ENCODE measurements around the gene ETHE1. TPM values are rescaled to one million over a fixed set of nuclear protein-coding genes. Genes with fewer than 3 reads are reported as not detected.

ETHE1 gene
- total and polyA plus RNA-seq, 12 donors = 5.1 to 23.6 (median 13.0) TPM

DNA sequence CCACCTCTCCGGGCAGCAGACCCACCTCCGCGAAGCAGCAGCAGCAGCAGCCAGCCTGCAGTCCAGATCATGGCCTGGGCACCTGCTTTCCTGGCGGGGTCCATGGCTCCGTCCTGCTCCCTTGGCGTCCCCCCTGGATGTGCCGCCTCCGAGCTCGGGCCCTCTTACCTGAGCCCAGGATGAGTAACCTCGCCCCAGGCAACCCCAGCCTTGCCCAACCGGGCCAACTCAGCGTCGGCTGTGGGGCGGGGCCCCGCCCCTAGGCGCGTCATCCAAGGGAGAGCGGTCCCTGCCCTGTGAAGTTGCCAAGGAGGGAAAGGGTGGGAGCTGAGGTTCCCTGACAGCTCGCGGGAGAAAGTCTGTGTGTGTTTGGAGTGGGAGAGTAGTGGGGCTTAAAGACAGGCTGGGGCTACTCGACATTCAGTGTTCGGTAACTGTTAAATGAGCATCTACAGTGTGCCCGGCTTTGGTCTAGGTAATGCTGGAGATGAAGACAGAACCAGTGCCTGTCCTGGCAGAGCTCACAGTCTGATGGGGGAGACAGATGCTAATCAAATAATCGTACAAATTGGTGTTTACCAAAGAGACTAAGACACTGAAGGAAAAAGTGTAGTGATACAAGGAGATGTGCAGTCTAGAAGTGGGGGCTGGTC, 61.4 kb downstream of the ETHE1 start, which contains the start of gene LYPD3:
Gene LYPD3 (minus strand): TSS at position 141 of the 653 bp plus-strand sequence. CDS start 37 bp downstream, at position 104.
- peak within 1 kb of the TSS in 9 of 10 donors; percentile 43 to 82 (median 66) for H3K4me3 ChIP-seq
- H3K27me3 ChIP-seq = peaks cover 0 to 14% (median 6%) of the 10 kb centered on the region in 7 donors
- H3K27ac ChIP-seq = peak within 1 kb of the TSS in 8 of 10 donors; percentile 66 to 88 (median 80)
- DNase-seq = peak in 1 of 2 donors; percentile 18
- TF ChIP-seq, protein P1, sequence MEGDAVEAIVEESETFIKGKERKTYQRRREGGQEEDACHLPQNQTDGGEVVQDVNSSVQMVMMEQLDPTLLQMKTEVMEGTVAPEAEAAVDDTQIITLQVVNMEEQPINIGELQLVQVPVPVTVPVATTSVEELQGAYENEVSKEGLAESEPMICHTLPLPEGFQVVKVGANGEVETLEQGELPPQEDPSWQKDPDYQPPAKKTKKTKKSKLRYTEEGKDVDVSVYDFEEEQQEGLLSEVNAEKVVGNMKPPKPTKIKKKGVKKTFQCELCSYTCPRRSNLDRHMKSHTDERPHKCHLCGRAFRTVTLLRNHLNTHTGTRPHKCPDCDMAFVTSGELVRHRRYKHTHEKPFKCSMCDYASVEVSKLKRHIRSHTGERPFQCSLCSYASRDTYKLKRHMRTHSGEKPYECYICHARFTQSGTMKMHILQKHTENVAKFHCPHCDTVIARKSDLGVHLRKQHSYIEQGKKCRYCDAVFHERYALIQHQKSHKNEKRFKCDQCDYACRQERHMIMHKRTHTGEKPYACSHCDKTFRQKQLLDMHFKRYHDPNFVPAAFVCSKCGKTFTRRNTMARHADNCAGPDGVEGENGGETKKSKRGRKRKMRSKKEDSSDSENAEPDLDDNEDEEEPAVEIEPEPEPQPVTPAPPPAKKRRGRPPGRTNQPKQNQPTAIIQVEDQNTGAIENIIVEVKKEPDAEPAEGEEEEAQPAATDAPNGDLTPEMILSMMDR (IDR thresholded peaks at IDR 0.05) = no peak
- 24 to 32% methylated on average over 24 of the region's 24 CpGs for WGBS, 2 donors
- intact Hi-C loops (cut with DNase I) = loop anchor here in 1 of 10 donors (5.0 kb wide), 1 partner anchor 37 kb away; the partner anchor contains the start of gene PHLDB3
- H3K36me3 ChIP-seq = no peaks in the 10 kb centered on the region
- no peak for ATAC-seq
- no peaks in the 10 kb centered on the region for H3K9me3 ChIP-seq
- peaks cover 0 to 47% (median 13%) of the 10 kb centered on the region in 9 donors for H3K4me1 ChIP-seq

DNA sequence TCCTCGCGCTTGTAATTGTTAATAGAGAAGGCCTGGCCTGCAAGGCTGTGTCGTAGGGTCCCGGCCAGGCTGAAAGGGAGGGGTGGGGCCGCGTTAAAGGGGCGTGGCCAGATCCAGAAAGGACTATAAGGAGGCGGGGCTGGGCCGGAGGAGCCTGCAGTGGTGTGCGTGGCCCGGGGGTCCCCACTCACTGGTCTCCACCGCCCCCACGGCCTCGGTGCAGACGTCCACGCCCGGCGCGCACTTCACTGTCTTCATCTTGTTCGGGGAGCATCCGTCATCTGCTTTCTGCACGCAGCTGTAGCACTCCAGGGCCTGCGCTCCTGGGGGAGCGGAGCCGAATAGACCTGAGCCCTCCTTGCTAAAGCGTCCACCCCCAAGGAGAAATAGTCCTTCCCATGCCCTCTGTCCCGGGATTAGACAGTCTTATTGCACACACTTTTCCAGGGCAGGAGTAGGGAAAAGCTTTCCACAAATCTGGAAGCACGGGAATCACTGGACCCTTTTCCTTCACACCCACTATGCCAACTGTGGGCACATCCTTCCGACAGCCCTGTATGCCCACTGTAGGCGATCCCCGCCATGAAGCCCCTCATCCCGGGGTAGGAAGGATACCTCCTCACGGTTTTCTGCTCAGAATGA, 62.7 kb downstream of the ETHE1 start:
- Histone ChIP-seq H3K9me3 (no peaks in the 10 kb centered on the region), H3K36me3 (no peaks in the 10 kb centered on the region), H3K4me1 (peaks cover 0 to 44% (median 13%) of the 10 kb centered on the region in 9 donors), H3K4me3 (peak overlapping the region; percentile 23 to 82 (median 64)), H3K27ac (peak overlapping the region; percentile 5 to 88 (median 78)), H3K27me3 (peaks cover 0 to 14% (median 6%) of the 10 kb centered on the region in 7 donors)
- DNase-seq (peak; percentile 80 to 85), ATAC-seq (peak; percentile 62 to 85 (median 74))
- intact Hi-C loops (cut with DNase I) = loop anchor here in 4 of 10 donors (5.0 kb wide), 2 partner anchors 38 to 58 kb away; partner anchors contain the start of gene PHLDB3 (in 4 of the 4)
- 11 to 12% methylated on average over 33 of the region's 33 CpGs for WGBS, 2 donors
- TF ChIP-seq, protein P1 (IDR thresholded peaks at IDR 0.05) = no peak

DNA sequence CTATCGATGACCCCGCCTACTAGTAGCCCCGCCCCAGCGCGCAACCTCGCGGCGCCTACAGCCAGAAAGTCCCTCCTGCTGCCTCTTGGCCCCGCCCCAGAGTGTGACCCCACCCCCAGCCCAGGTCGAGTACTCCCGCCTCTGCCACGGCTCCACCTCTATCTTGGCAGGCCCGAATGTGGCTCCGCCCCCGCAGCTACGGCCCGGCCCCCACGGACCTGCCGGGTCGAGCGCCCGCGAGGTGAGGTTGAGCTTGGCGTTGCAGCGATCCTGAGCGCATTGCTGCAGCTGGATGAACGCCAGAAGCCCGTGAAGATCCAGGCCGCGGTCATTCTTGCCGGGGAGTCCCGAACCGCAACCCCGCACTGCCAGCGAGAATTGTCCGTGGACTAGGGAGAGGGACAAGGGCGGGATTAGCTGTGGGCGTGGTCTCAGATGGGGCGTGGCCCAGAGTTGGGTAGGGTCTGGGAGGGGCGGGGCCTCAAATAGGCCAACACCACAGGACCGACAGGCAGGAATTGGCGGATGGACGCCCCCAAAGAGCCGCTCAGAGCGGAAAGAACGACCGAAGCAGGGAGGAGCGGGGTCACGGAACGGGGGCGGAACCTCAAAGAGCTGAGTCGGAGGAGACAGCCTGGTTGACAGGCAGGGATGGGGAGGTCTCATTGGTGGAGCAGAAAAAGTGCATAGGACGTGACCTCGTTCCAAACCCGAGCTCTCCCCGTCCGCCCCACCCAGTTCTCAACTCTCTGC, 63.4 kb downstream of the ETHE1 start:
- peak overlapping the region; percentile 5 to 88 (median 78) for H3K27ac ChIP-seq
- H3K4me1 ChIP-seq = peaks cover 0 to 38% (median 13%) of the 10 kb centered on the region in 9 donors
- DNase-seq = peak; percentile 97 to 99
- TF ChIP-seq, protein P1 (IDR thresholded peaks at IDR 0.05) = no peak
- peaks cover 0 to 14% (median 6%) of the 10 kb centered on the region in 7 donors for H3K27me3 ChIP-seq
- peak overlapping the region; percentile 23 to 82 (median 64) for H3K4me3 ChIP-seq
- ATAC-seq = peak; percentile 94 to 97 (median 95)
- 0% methylated on average over 55 to 57 of the region's 57 CpGs for WGBS, 2 donors
- H3K36me3 ChIP-seq = no peaks in the 10 kb centered on the region
- intact Hi-C loops (cut with DNase I) = loop anchor here in 4 of 10 donors (5.0 kb wide), 2 partner anchors 39 to 59 kb away; partner anchors contain the start of gene PHLDB3 (in 4 of the 4)
- H3K9me3 ChIP-seq = no peaks in the 10 kb centered on the region

Data from heart right ventricle (tissue), 16 donors.